HuH-7 (cell line): ENCODE results near the gene SUSD3.
A peak's percentile ranks its signal among the peaks of the same experiment; 100 is the strongest.

Source experiments
- DNase-seq: peaks from one replicate; pipeline ENCODE4 v3.0.0; 2011; ENCODE audit warnings: low spot score

The SUSD3 gene

DNA sequence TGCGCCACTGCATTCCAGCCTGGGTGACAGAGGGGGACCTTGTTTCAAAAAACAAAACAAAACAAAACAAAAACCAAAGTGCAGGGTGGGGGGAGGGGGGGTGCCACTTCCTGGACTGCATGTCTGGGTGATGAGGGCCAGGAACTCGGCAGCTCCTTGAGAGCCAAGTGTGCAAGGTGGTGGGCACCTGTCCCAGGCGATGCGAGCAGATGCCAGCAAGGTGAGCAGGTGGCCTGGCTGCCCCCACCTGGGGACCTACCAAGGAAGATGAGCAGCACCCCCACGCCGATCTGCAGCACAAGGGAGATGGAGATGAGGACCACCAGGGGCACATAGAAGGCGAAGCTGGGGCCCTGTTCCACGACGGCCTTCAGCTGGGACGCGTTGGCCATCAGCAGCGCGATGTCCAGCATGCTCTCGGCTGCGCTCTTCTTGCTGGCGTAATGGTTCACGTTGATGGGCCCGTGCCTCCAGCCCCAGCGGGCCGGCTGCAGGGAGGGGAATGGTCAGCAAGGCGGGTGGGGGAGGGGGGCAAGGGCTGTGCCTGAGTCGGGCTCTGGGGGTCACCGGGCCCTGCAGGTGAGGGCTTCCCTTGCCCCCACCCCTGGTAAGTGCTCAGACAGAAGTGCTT is 67.8 kb downstream of the SUSD3 start:
- no peak for DNase-seq

DNA sequence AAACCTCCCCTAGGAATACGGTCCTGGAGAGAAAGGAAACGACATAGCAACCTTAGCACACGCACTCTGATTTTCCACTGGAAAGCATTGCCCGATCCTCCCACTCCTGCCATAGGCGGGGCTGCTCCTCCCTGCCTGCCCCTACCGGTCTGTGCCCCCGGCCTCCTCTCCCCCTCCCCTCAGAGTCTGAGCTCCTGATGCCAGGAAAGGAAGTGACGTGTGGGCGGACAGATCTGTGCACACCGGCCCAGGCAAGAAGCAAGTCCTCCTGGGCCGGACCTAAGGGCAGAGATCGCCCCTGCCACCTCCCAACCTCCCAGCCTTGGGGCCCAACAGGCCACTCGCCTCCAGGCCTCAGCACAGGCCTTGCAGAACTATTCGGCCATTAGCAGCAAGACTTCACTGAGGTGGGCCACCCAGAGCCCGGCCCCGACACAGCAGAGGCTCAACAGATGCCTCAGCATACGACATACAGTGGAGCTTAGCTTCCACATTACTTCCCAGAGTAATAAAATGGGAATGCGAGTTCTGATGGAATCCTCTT is 68.4 kb downstream of the SUSD3 start:
- DNase-seq, result no peak

DNA sequence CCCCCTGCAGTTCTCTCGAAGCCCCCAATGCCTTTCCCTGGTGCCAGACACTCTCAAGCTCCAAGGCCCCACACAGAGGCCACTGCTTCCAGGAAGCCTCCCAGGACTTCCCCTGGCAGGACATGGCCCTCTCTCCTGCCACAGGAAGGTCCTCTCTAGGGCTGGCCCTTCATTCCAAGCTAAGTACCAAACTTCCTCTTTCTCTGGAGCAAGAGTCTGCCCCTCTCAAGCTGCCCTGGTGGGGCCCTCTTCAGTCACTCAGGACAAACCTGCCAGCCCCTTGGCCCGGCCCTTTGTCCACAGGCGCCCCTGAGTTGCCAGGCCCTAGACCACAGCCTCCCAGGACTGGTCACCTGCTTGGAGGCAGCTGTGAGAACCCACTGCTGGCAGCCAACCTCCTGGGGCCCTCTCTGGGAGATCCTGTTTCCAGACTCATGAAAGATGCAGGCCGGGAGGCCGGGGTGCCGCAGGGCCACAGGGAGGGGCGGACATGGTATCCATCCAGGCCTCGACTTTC is 69.0 kb downstream of the SUSD3 start:
- no peak for DNase-seq

DNA sequence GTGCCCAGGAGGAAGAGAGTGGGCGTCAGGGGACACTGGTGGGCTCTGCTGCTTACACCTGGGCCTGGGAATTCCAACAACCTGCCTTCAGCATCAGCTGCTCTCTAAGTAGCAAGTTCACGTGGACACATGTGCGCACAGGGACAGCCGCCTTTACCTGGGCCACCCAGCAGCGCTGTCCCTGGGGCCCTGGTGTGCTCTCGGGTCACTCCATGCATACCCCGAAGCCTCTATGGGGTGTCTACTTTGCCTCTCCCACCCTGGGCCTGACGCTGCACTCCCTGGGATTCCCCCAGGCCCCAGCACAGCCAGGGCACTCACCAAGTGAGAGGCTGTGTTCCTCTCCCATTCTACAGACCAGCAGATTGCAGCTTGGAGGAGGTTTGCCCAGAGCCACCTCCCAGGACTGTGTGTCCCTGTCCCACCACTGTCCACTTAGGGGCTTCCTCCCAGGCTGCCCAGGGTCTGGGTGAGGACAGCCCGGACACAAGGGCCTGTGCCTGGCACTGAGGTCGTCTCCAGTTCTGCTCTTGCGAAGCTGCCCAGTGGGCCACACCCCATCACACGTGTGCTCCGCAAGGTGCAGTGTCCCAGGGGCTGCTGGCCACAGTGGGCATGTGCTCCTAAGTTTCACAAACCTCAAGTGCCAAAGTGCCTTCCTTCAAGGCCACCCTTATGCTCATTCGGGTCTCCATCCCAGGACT is 69.7 kb downstream of the SUSD3 start:
- DNase-seq, result no peak

DNA sequence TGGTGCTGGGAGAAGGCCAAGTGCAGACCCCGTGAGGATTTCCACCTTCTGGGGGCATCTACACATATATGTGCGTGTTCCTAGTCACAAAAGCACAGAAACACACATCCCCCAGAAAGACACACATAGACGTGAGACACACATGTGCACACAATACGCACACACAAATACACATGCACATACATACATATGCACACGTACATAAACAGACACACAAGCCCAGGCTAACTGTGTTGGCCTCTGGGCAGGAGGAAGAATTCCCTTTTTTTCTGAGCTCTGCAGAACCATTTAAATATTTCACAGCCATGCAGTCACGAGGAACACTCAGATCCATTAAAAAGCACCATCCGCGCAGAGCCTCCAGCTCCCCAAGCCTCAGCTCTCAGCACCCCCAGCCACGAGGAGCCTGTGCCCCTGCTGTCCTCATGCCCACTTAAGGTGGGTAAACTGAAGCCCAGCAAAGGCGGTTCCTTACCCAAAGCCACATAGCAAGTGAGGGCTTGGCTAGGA is 70.3 kb downstream of the SUSD3 start:
- DNase-seq, result no peak

DNA sequence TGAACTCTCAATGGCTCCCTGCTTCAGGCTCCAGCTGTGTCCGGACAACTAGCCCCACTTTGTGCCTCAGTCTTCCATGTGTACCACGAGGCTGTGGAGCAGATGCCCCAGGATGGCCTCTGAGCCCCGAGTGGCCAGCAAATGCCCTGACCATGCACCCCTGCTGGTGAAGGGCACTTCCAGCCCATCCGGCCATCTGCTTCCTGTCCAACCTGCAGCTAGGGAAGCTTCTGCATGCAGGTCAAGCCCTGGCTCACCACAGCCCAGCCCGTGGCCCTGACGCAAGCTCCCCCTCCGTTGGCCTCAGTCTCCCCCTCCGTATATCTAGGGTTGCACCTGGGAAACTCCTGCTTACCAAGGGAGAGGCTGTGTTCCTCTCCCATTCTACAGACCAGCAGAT is 70.8 kb downstream of the SUSD3 start:
- DNase-seq, result no peak

DNA sequence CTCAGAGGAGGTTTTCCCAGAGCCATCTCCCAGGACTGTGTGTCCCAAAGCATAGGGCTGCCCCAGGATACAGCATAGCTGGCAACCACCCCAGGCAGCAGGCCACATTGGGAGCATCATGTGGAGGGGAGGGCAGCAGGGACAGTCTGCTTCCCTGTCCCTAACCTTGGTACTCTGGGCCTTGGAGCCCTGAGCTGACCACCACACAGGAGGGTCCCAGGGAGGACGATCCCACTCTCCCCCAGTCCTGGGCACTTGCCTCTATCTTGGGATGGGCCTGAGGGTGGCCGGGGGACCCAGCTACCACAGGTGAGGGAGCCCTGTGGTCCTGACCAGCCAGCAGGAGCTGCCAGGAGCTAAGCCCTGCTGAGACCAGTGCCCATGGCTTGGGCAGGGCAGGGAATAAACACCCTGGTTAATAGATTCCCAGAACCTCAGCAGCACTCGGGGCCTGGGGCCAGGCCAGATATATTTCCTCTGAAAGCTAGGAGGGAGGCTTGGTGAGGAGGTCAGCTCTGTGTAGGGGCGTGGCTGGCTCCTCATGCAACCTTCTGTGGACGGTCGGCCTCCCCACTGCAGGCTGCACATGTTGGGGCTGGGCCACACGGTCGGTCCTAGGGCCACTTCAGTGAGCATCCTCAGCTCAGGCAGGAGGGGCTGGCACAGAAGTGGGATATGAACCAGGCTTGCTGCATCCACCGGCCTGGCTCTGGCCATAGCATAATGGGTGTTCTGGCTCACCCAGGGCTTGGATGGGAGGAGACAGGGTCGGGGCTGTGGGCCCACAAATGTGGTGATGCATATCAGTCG is 71.4 kb downstream of the SUSD3 start:
- DNase-seq, result no peak

DNA sequence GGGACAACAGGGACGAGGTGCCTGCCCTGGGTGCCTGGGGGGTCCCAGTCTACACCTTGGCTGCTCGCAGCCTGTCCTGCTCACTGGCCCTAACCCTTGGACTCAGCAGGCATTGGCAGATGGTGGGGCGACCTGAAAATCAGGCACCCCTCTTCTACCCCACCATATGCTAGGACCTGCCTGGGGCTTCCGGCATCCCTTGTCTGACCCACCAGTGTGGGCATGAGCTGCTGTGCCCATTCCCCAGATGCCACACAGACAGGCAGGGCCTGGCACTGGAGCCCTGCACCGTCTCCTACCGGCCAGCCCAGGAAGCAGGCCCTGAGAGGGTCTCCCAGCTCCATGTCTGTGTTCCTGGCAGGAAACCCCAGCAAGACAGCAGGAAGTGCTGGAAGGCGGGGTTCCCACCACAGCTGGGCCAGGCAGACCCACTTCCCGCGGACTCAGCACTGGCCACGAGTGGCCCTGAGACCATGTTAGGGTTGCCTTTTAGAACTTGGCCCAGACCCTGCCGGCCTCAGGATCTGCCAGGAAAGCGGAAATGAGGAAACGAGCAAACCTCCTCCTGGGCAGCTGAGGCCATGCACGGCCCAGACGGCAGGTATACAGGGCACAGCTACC is 72.5 kb downstream of the SUSD3 start:
- no peak for DNase-seq

DNA sequence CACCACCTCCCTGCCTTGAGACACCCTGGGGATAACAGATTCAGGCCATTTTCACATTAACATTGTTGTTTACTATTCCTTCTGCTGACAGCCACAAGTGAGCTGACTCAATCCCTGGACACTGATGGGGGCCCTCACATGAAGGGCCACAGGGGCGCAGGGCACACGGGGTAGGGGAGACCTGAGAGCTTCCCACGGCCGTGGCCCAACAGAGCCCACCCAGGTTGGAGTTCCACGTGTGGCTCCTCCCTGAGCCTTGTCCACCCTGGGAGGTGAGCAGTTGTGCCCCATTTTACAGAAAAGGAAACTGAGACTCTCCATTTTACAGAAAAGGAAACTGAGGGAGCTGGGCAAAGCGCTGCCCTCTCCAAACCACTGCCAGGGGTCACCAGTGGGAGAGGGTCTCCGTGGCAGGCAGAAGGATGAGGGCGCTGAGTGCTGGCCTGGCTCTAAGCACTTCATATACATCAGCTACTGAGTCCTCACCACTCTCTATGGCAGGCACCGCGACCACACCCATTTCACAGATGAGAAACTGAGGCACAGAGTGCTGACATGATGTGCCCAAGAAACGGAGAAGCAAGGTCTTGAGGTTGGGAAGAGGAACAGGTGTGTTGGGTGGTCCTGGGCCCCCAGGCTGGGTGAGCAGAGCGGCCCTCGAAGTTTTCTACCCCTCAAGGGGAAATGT is 73.2 kb downstream of the SUSD3 start:
- no peak for DNase-seq

DNA sequence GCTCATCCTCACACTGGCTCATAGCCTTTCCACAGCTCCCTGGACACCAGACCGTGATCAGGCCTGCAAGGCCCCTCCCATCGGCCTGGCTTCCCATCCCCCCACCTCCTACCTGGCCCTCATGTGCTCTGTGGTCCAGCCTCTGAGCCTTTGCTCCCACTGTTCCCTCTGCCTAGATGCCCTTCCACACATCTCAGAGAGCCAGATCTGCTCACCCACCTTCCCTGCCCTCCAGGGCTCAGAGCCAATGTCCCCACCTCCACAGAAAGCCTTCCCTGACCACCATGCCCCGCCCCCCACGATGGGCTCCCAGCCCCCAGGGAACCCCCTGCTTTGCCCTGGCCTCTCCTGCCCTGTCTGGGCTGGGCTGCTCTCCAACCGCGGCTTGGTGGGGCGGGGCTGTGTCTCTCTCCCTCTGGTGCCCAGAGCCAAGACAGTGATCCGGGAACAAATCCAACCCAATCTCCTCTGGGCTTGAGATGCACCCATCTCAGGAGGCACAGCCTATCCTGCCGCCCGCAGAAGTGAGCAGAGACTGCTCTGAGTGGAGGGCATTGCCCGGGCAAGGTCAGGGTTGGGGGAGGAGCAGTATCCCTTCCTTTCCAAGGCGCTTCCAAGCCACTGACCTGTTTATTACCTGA is 73.9 kb downstream of the SUSD3 start:
- DNase-seq, result no peak

DNA sequence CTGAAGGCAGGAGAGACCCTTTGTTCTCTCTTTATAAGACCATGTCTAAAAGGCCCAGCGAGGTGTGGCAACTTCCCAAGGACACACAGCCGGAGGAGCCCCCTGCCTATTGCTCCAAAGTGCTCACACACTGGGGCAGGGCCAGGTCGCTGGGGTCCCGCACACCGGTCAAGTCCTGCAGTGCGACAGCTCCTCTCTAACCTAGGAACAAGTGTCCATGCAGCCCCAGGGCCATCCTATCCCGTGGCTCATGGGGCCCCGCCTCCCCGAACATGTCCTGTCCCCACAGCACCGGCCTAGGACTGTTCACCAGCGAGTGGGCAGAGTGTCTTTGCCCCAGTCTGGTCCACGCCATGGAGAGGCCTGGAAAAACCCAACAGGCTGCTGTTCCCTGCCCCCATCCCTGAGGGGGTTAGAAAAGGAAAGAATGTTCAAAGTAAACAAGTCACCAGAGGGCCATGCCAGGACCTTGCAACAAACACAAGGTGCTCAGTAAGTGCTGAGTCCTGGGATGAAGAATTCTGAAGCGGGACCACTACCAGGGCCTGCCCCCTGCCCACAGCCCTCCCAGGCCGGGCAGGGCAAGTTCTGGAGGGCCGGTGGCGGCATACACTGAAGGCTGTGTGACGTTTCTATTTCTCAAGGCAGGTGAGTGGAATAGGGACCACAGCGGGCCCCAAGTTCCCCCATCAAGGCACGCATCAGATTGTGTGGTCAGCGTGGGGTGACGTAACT is 74.6 kb downstream of the SUSD3 start:
- no peak for DNase-seq

DNA sequence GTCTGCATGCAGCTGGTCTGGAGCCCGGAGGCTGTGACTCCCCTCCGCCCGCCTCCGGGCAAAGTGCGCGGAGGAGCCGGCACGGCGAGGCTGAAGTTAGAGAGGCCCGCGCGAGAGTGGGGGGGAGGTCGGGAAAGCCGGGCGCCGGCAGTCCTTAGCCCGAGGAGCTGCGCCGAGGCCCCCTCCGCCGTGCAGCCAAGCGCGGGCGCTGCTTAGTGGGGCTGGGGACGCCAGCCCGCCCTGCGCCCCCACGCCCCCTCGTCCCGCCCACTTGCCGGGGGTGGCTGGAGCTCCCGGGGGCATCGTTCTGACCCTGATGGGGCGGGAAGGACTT is 75.1 kb downstream of the SUSD3 start:
- DNase-seq, result peak; percentile 84

DNA sequence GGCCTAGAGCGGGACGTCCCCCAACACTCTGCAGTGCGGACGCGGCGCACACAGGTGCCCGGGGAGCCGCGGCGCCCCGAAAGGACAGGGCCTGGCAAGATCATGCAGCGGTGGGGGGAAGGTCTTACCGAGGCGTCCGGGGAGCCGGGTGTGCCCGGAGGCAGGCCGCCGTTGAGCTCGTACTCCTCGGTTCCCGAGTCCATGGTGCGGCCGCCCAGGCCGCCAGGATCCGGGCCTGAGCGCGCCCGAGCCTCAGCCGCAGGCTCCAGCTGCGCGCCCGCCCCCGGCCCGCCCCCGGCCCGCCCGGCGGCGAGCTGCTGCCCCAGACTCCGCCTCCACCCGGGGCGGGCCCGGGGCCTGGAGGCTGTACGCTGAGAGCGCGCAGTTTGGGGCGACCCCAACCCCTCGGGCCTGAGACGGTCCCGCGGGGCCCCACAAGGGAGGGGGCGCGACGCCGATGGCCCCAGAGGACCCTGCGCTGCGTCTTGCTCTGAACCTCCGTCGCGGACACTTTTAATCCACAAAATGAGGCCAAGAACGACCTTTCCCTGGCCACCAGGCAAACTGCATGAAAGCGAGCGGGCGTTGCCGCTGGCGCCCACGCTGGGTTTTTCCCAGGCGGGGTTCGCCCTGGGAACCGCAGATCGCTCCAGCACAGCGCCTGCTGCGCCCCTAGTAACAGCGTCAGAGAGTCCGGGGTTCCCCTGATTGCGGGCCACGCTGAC is 75.7 kb downstream of the SUSD3 start, which contains the start of gene NINJ1:
Gene NINJ1, minus strand, starts transcription at position 237 of the 725 bp plus-strand sequence. Its CDS starts 34 bp downstream, at position 203.
- DNase-seq, result peak; percentile 90
